GM12865 (cell line): ENCODE data around the gene ADGRV1.

Experiments used
- DNase-seq: peaks from one replicate; pipeline ENCODE4 v3.0.0; 2010; ENCODE audit warnings: low read depth
- H3K4me3 ChIP-seq: 2 replicates; pipeline ENCODE4 v1.5.1; 2011; ENCODE audit warnings: mild to moderate bottlenecking, low read depth, low read length, control low read depth
- CTCF ChIP-seq: IDR thresholded peaks from 2 replicates; pipeline ENCODE4 v1.5.1; 2011; ENCODE audit warnings: low read length, control low read depth, low read depth, inconsistent platforms; ENCODE audit not compliant: insufficient read depth; ENCODE audit errors: missing control alignments

ADGRV1 gene

GRCh38 chr5:90802474-90803317 is 244.1 kb downstream of the ADGRV1 start:
- peak; percentile 71 for TF ChIP-seq CTCF
- peak; percentile 50 for DNase-seq
- no peak overlapping the region for H3K4me3 ChIP-seq

GRCh38 chr5:90803381-90803780 is 244.8 kb downstream of the ADGRV1 start:
- H3K4me3 ChIP-seq: no peak overlapping the region
- no peak for DNase-seq
- TF ChIP-seq CTCF: no peak

- no peak overlapping the region for H3K4me3 ChIP-seq
- no peak for DNase-seq
- no peak for TF ChIP-seq CTCF
These were observed 245.3 kb downstream of the ADGRV1 start for GRCh38 chr5:90803876-90804275.

GRCh38 chr5:90807496-90807895 is 248.9 kb downstream of the ADGRV1 start:
- no peak for TF ChIP-seq CTCF
- H3K4me3 ChIP-seq: no peak overlapping the region
- no peak for DNase-seq

- TF ChIP-seq CTCF: no peak
- DNase-seq: no peak
- no peak overlapping the region for H3K4me3 ChIP-seq
These were observed 250.9 kb downstream of the ADGRV1 start for GRCh38 chr5:90809311-90810056.

- TF ChIP-seq CTCF: no peak
- H3K4me3 ChIP-seq: no peak overlapping the region
- DNase-seq: no peak
These were observed 251.6 kb downstream of the ADGRV1 start for GRCh38 chr5:90810211-90810610.
